ENCODE data around the gene KIAA1755.

- TF ChIP-seq EZH2phosphoT487 (IDR thresholded peaks at IDR 0.05; ENCODE audit: low read depth) (no peak), CTCF (IDR thresholded peaks at IDR 0.05; ENCODE audit: low read depth, low read length) (no peak)
Measured at GRCh38 chr20:38269715-38270114, 9.2 kb upstream of the KIAA1755 start.
